ENCODE measurements around the gene PAK5. TPM values are rescaled to one million over a fixed set of nuclear protein-coding genes. Genes with fewer than 3 reads are reported as not detected.

Gene PAK5
- polyA plus RNA-seq, 1 donor (not counting 4 experiments of a cell fraction or from before 2014, with no cell fraction given), result not detected

GRCh38 chr20:9628141-9628540 lies 210.7 kb downstream of the PAK5 start:
- H3K9me1 ChIP-seq (ENCODE audit: control insufficient read depth, extremely low read depth, insufficient read depth, low read length), result no peaks in the 10 kb centered on the region
- DNase-seq (ENCODE audit: low read depth, low spot score), result no peak
- no peaks in the 10 kb centered on the region for H3K79me2 ChIP-seq (ENCODE audit: control insufficient read depth, insufficient read depth, low read length)
- H4K20me1 ChIP-seq (ENCODE audit: control insufficient read depth, extremely low read depth, insufficient read depth, low read length), result no peaks in the 10 kb centered on the region
- H3K9me3 ChIP-seq (ENCODE audit: control insufficient read depth, low read depth, low read length), result no peaks in the 10 kb centered on the region
- H3K36me3 ChIP-seq (ENCODE audit: control insufficient read depth in 2 of 2, extremely low read depth in 1 of 2, insufficient read depth in 2 of 2, low read length in 2 of 2), result no peaks in the 10 kb centered on the region
- dilution Hi-C loops (cut with MboI; ENCODE audit: extremely low pct_ligation_motif_present, low sequenced_read_pairs), result no loop called here
- no peak overlapping the region for H3K27ac ChIP-seq (ENCODE audit: control insufficient read depth, insufficient read depth, low read length)
- H3K4me3 ChIP-seq (ENCODE audit: control insufficient read depth in 2 of 3, extremely low read depth in 1 of 3, insufficient read depth in 2 of 3, low read depth in 1 of 3, low read length in 3 of 3), result no peak overlapping the region
- H3K27me3 ChIP-seq (ENCODE audit: control insufficient read depth, extremely low read depth, insufficient read depth, low read length), result no peaks in the 10 kb centered on the region
- no peaks in the 10 kb centered on the region for H3K4me1 ChIP-seq (ENCODE audit: control insufficient read depth, extremely low read depth, insufficient read depth, low read length)
- no peak for FAIRE-seq
- no peak overlapping the region for H3K4me2 ChIP-seq (ENCODE audit: control insufficient read depth, extremely low read depth, insufficient read depth, low read depth, low read length)
- no peak overlapping the region for H2AFZ ChIP-seq (ENCODE audit: control insufficient read depth, low read length)
- TF ChIP-seq CTCF (optimal IDR thresholded peaks at IDR 0.05 in 1 of 3, IDR thresholded peaks at IDR 0.05 in 1 of 3, conservative IDR thresholded peaks at IDR 0.05 in 1 of 3; ENCODE audit: extremely low read depth in 1 of 3, insufficient read depth in 2 of 3, low read length in 3 of 3) (no peak), EZH2 (IDR thresholded peaks at IDR 0.05; ENCODE audit: low read length) (no peak)
- no peak overlapping the region for H3K9ac ChIP-seq (ENCODE audit: control insufficient read depth, extremely low read depth, insufficient read depth, low read length)

- FAIRE-seq (no peak), DNase-seq (ENCODE audit: low read depth, low spot score) (no peak)
- no peak overlapping the region for H3K4me3 ChIP-seq (ENCODE audit: control insufficient read depth in 2 of 3, extremely low read depth in 1 of 3, insufficient read depth in 2 of 3, low read depth in 1 of 3, low read length in 3 of 3)
- no peak overlapping the region for H3K9ac ChIP-seq (ENCODE audit: control insufficient read depth, extremely low read depth, insufficient read depth, low read length)
- no peaks in the 10 kb centered on the region for H3K36me3 ChIP-seq (ENCODE audit: control insufficient read depth in 2 of 2, extremely low read depth in 1 of 2, insufficient read depth in 2 of 2, low read length in 2 of 2)
- no peaks in the 10 kb centered on the region for H3K9me3 ChIP-seq (ENCODE audit: control insufficient read depth, low read depth, low read length)
- no peaks in the 10 kb centered on the region for H3K9me1 ChIP-seq (ENCODE audit: control insufficient read depth, extremely low read depth, insufficient read depth, low read length)
- H3K79me2 ChIP-seq (ENCODE audit: control insufficient read depth, insufficient read depth, low read length), result no peaks in the 10 kb centered on the region
- no peak overlapping the region for H3K4me2 ChIP-seq (ENCODE audit: control insufficient read depth, extremely low read depth, insufficient read depth, low read depth, low read length)
- H3K27ac ChIP-seq (ENCODE audit: control insufficient read depth, insufficient read depth, low read length), result no peak overlapping the region
- dilution Hi-C loops (cut with MboI; ENCODE audit: extremely low pct_ligation_motif_present, low sequenced_read_pairs), result no loop called here
- no peaks in the 10 kb centered on the region for H3K4me1 ChIP-seq (ENCODE audit: control insufficient read depth, extremely low read depth, insufficient read depth, low read length)
- no peak for TF ChIP-seq CTCF (optimal IDR thresholded peaks at IDR 0.05 in 1 of 3, IDR thresholded peaks at IDR 0.05 in 1 of 3, conservative IDR thresholded peaks at IDR 0.05 in 1 of 3; ENCODE audit: extremely low read depth in 1 of 3, insufficient read depth in 2 of 3, low read length in 3 of 3)
- no peak for TF ChIP-seq EZH2 (IDR thresholded peaks at IDR 0.05; ENCODE audit: low read length)
- no peaks in the 10 kb centered on the region for H4K20me1 ChIP-seq (ENCODE audit: control insufficient read depth, extremely low read depth, insufficient read depth, low read length)
- H2AFZ ChIP-seq (ENCODE audit: control insufficient read depth, low read length), result no peak overlapping the region
- no peaks in the 10 kb centered on the region for H3K27me3 ChIP-seq (ENCODE audit: control insufficient read depth, extremely low read depth, insufficient read depth, low read length)
Observed at GRCh38 chr20:9627219-9627618, 211.7 kb downstream of the PAK5 start.
